ENCODE measurements around the gene LHFPL5. TPM values are rescaled to one million over a fixed set of nuclear protein-coding genes. Genes with fewer than 3 reads are reported as not detected.
A peak's percentile ranks its signal among the peaks of the same experiment; 100 is the strongest.

Gene LHFPL5
- total RNA-seq, 1 experiment from 2014 or later, result 0.71 TPM

- Histone ChIP-seq H3K36me3 (ENCODE audit: control insufficient read depth in 1 of 2, insufficient read depth in 2 of 2, low read length in 2 of 2) (no peaks in the 10 kb centered on the region), H3K27ac (ENCODE audit: low read depth, low read length) (peak within 1 kb of the TSS; percentile 3; the same call in 1 of the 2 replicates), H3K9me3 (ENCODE audit: control insufficient read depth in 1 of 2, insufficient read depth in 1 of 2, low read depth in 1 of 2, low read length in 2 of 2) (no peaks in the 10 kb centered on the region), H4K20me1 (ENCODE audit: insufficient read depth) (no peaks in the 10 kb centered on the region), H3K79me2 (ENCODE audit: insufficient read depth, low read length) (no peaks in the 10 kb centered on the region), H3K27me3 (ENCODE audit: insufficient read depth, low read length) (no peaks in the 10 kb centered on the region), H3K4me3 (replicated peaks in 1 of 2; ENCODE audit: low read depth in 1 of 2, low read length in 2 of 2) (peak within 1 kb of the TSS; percentile 39 to 59), H2AFZ (ENCODE audit: low read depth, low read length, poor library complexity, severe bottlenecking) (peak within 1 kb of the TSS; percentile 98), H3K4me2 (ENCODE audit: low read length) (peak within 1 kb of the TSS; percentile 91), H3K9ac (ENCODE audit: low read length) (peak within 1 kb of the TSS; percentile 59), H3K4me1 (ENCODE audit: control insufficient read depth in 1 of 2, insufficient read depth in 2 of 2, low read length in 2 of 2) (peaks cover 12 to 21% of the 10 kb centered on the region in 2 experiments; a peak in 3 of 4 replicates), H3K9me2 (ENCODE audit: insufficient read depth) (no peaks in the 10 kb centered on the region)
- ChIA-PET POLR2A (no interaction called here), CTCF (no interaction called here), RAD21 (ENCODE audit: low non-redundant PET in 1 of 2, low total read pairs in 2 of 2, uncharacterized antibody in 2 of 2, unreplicated experiment in 2 of 2) (no interaction called here)
- BruUV-seq (replicated peaks), result no TSS peak
- ATAC-seq (peak; percentile 83), DNase-seq (ENCODE audit: low read depth, low spot score) (no peak)
- TF ChIP-seq TCF7L2 (IDR thresholded peaks at IDR 0.05; ENCODE audit: borderline replicate concordance, extremely low read depth, insufficient read depth, insufficient read length), result peak; percentile 92
- no peak for TF ChIP-seq SP1 (IDR thresholded peaks at IDR 0.05; ENCODE audit: low read depth)
- no peak for TF ChIP-seq CEBPB (IDR thresholded peaks at IDR 0.05; ENCODE audit: low read depth)
- TF ChIP-seq YY1 (IDR thresholded peaks at IDR 0.05; ENCODE audit: extremely low read depth, insufficient replicate concordance, low read depth, low read length), result no peak
- no peak for TF ChIP-seq ZNF274 (IDR thresholded peaks at IDR 0.05; ENCODE audit: low read depth, low read length)
- TF ChIP-seq ZFX (IDR thresholded peaks at IDR 0.05), result peak; percentile 31; the same call in 1 of the 2 replicates
- peak; percentile 62; the same call in 1 of the 2 replicates for TF ChIP-seq MAX (IDR thresholded peaks at IDR 0.05)
- TF ChIP-seq CBX3 (IDR thresholded peaks at IDR 0.05; ENCODE audit: low read depth), result no peak
- intact Hi-C loops (cut with micrococcal nuclease), result no loop called here
Observed at GRCh38 chr6:35776364-35777215, 28.6 kb upstream of the LHFPL5 start, which contains the start of gene CLPSL2. CLPSL2 (plus strand) TSS chr6:35776598; CDS start chr6:35776619, 21 bp downstream.
